Activated T-cell treated with anti-CD3 and anti-CD28 coated beads, Interleukin-2, amount 50 U/mL, for 4 hours (primary cell): ENCODE measurements around the gene SIVA1. TPM values are rescaled to one million over a fixed set of nuclear protein-coding genes. Genes with fewer than 3 reads are reported as not detected.

Experiments used
- ATAC-seq, 2 donors: fragments of 200-7000 bp; cut with Tn5 transposase; one replicate each; pipeline ENCODE4 v1.10.0; 2021
- DNase-seq: peaks from one replicate; pipeline ENCODE4 v3.0.0-alpha.2; 2020
- H3K27me3 Mint-ChIP-seq: one replicate; pipeline ENCODE4 v1.8.0; 2021; ENCODE audit warnings: low read depth, mixed read lengths
- H3K36me3 Mint-ChIP-seq: one replicate; pipeline ENCODE4 v1.8.0; 2022; ENCODE audit warnings: mixed read lengths; ENCODE audit not compliant: insufficient read depth
- H3K4me1 Mint-ChIP-seq: one replicate; pipeline ENCODE4 v1.8.0; 2021; ENCODE audit warnings: low read depth, mixed read lengths
- H3K4me3 Mint-ChIP-seq: one replicate; pipeline ENCODE4 v1.8.0; 2021; ENCODE audit warnings: mild to moderate bottlenecking, moderate library complexity, mixed read lengths
- H3K9me3 Mint-ChIP-seq: one replicate; pipeline ENCODE4 v1.8.0; 2021; ENCODE audit warnings: mixed read lengths
- total RNA-seq, 3 donors: library from RNA; stranded (reverse); gene quantifications; one replicate each; pipeline ENCODE4 v1.2.1, GENCODE V29; 2021

SIVA1 gene
- total RNA-seq, result 100 to 1,000 TPM; 135 to 157 (median 149) TPM

GRCh38 chr14:104752735-104753527 is at the start of gene SIVA1:
TSS of gene SIVA1 (plus strand) at chr14:104753147. CDS start at chr14:104753202, 55 bp downstream.
- Mint-ChIP-seq H3K9me3 (no peaks in the 10 kb centered on the region), H3K36me3 (peaks cover 11% of the 10 kb centered on the region), H3K27me3 (no peaks in the 10 kb centered on the region), H3K4me3 (peak within 1 kb of the TSS; percentile 87), H3K4me1 (peaks cover 32% of the 10 kb centered on the region)
- ATAC-seq (peak; percentile 91 to 93), DNase-seq (peak; percentile 99)

- H3K36me3 Mint-ChIP-seq, result no peaks in the 10 kb centered on the region
- no peaks in the 10 kb centered on the region for H3K9me3 Mint-ChIP-seq
- ATAC-seq, result no peak
- peaks cover 2% of the 10 kb centered on the region for H3K4me1 Mint-ChIP-seq
- H3K4me3 Mint-ChIP-seq, result no peak overlapping the region
- H3K27me3 Mint-ChIP-seq, result no peaks in the 10 kb centered on the region
- no peak for DNase-seq
Observed at GRCh38 chr14:104703269-104703668, 49.7 kb upstream of the SIVA1 start.

- H3K4me1 Mint-ChIP-seq, result peaks cover 2% of the 10 kb centered on the region
- no peak overlapping the region for H3K4me3 Mint-ChIP-seq
- H3K36me3 Mint-ChIP-seq, result no peaks in the 10 kb centered on the region
- H3K27me3 Mint-ChIP-seq, result no peaks in the 10 kb centered on the region
- no peaks in the 10 kb centered on the region for H3K9me3 Mint-ChIP-seq
- ATAC-seq (no peak), DNase-seq (no peak)
Observed at GRCh38 chr14:104704252-104704651, 48.7 kb upstream of the SIVA1 start.

GRCh38 chr14:104705340-104706047 is 47.5 kb upstream of the SIVA1 start:
- H3K27me3 Mint-ChIP-seq, result no peaks in the 10 kb centered on the region
- H3K36me3 Mint-ChIP-seq, result no peaks in the 10 kb centered on the region
- peaks cover 2% of the 10 kb centered on the region for H3K4me1 Mint-ChIP-seq
- ATAC-seq, result peak; percentile 20 to 41
- H3K4me3 Mint-ChIP-seq, result no peak overlapping the region
- no peak for DNase-seq
- no peaks in the 10 kb centered on the region for H3K9me3 Mint-ChIP-seq

- Mint-ChIP-seq H3K9me3 (no peaks in the 10 kb centered on the region), H3K36me3 (no peaks in the 10 kb centered on the region), H3K4me3 (no peak overlapping the region), H3K27me3 (no peaks in the 10 kb centered on the region), H3K4me1 (peaks cover 2% of the 10 kb centered on the region)
- ATAC-seq (no peak), DNase-seq (no peak)
Observed at GRCh38 chr14:104706733-104707607, 46.0 kb upstream of the SIVA1 start.

- Mint-ChIP-seq H3K9me3 (no peaks in the 10 kb centered on the region), H3K4me1 (peaks cover 2% of the 10 kb centered on the region), H3K4me3 (no peak overlapping the region), H3K36me3 (no peaks in the 10 kb centered on the region), H3K27me3 (no peaks in the 10 kb centered on the region)
- DNase-seq (no peak), ATAC-seq (no peak)
Observed at GRCh38 chr14:104707608-104708595, 45.0 kb upstream of the SIVA1 start.

GRCh38 chr14:104708606-104709268 is 44.2 kb upstream of the SIVA1 start:
- H3K4me1 Mint-ChIP-seq, result peaks cover 2% of the 10 kb centered on the region
- ATAC-seq (peak; percentile 80 to 81), DNase-seq (peak; percentile 75)
- no peak overlapping the region for H3K4me3 Mint-ChIP-seq
- H3K9me3 Mint-ChIP-seq, result no peaks in the 10 kb centered on the region
- no peaks in the 10 kb centered on the region for H3K36me3 Mint-ChIP-seq
- H3K27me3 Mint-ChIP-seq, result no peaks in the 10 kb centered on the region

GRCh38 chr14:104709387-104710039 is 43.4 kb upstream of the SIVA1 start:
- H3K36me3 Mint-ChIP-seq, result no peaks in the 10 kb centered on the region

GRCh38 chr14:104710071-104710735 is 42.7 kb upstream of the SIVA1 start:
- no peaks in the 10 kb centered on the region for H3K9me3 Mint-ChIP-seq
- peaks cover 2% of the 10 kb centered on the region for H3K4me1 Mint-ChIP-seq
- no peak overlapping the region for H3K4me3 Mint-ChIP-seq
- ATAC-seq (no peak), DNase-seq (no peak)
- H3K36me3 Mint-ChIP-seq, result no peaks in the 10 kb centered on the region
- H3K27me3 Mint-ChIP-seq, result no peaks in the 10 kb centered on the region

More at GRCh38 chr14:104709387-104710039, 43.4 kb upstream of the SIVA1 start:
- peaks cover 2% of the 10 kb centered on the region for H3K4me1 Mint-ChIP-seq
- no peaks in the 10 kb centered on the region for H3K9me3 Mint-ChIP-seq
- DNase-seq, result no peak
- no peak overlapping the region for H3K4me3 Mint-ChIP-seq
- H3K27me3 Mint-ChIP-seq, result no peaks in the 10 kb centered on the region
- no peak for ATAC-seq

- Mint-ChIP-seq H3K36me3 (no peaks in the 10 kb centered on the region), H3K9me3 (no peaks in the 10 kb centered on the region), H3K27me3 (no peaks in the 10 kb centered on the region), H3K4me3 (no peak overlapping the region), H3K4me1 (peaks cover 2% of the 10 kb centered on the region)
- DNase-seq (no peak), ATAC-seq (no peak)
Observed at GRCh38 chr14:104712881-104713734, 39.8 kb upstream of the SIVA1 start.

- H3K4me1 Mint-ChIP-seq, result no peaks in the 10 kb centered on the region
- H3K4me3 Mint-ChIP-seq, result no peak overlapping the region
- no peak for DNase-seq
- no peak for ATAC-seq
- H3K27me3 Mint-ChIP-seq, result no peaks in the 10 kb centered on the region
- H3K36me3 Mint-ChIP-seq, result no peaks in the 10 kb centered on the region
- H3K9me3 Mint-ChIP-seq, result no peaks in the 10 kb centered on the region
Observed at GRCh38 chr14:104714066-104714465, 38.9 kb upstream of the SIVA1 start.
